K562 (cell line): ENCODE results near the gene RALGPS1. TPM values are rescaled to one million over a fixed set of nuclear protein-coding genes. Genes with fewer than 3 reads are reported as not detected.

ENCODE experiments used
- BRD9 ChIP-seq: fragments of 450-650 bp; IDR thresholded peaks from 2 replicates; pipeline ENCODE4 v1.6.1; 2018; ENCODE audit warnings: low read depth; ENCODE audit not compliant: partially characterized antibody
- HDAC2 ChIP-seq: fragments of 450-650 bp; IDR thresholded peaks from 2 replicates; pipeline ENCODE4 v1.6.1; 2016; ENCODE audit warnings: mild to moderate bottlenecking
- KHSRP ChIP-seq: fragments of 450-650 bp; IDR thresholded peaks from 2 replicates; pipeline ENCODE4 v1.6.1; 2017
- PHF8 ChIP-seq: fragments of 200-600 bp; sonication (generic); IDR thresholded peaks from 2 replicates; pipeline ENCODE4 v1.6.1; 2012; ENCODE audit warnings: mixed run types, mild to moderate bottlenecking, inconsistent platforms, low read length, moderate library complexity, borderline replicate concordance
- PREB ChIP-seq: sonication (generic); formaldehyde crosslinking; IDR thresholded peaks from 2 replicates; pipeline ENCODE4 v1.8.1; 2023; ENCODE audit warnings: mild to moderate bottlenecking, missing genetic modification reagents
- ZBTB7A ChIP-seq: IDR thresholded peaks from 2 replicates; pipeline ENCODE4 v1.6.1; 2011; ENCODE audit warnings: low read depth, mild to moderate bottlenecking, low read length, moderate library complexity, borderline replicate concordance; ENCODE audit not compliant: control insufficient read depth
- ZNF318 ChIP-seq, 2 experiments: fragments of 450-650 bp; IDR thresholded peaks; 2 replicates each; pipeline ENCODE4 v1.6.1; 2016; ENCODE audit warnings: mild to moderate bottlenecking in 2 of 2, borderline replicate concordance in 1 of 2, low read depth in 1 of 2, moderate library complexity in 1 of 2
- polyA plus RNA-seq, 8 experiments: library from polyadenylated mRNA; depleted of rRNA in 4 of 8; stranded (reverse) in 5 of 8; unstranded in 3 of 8; fragments of >200 nt; fragmentation: Nextera tagmentation in 2 of 8; fragmentation: Illumina TruSeq in 1 of 8; extraction: Ambion mirVana in 2 of 8; extraction: Trizol in 1 of 8; gene quantifications; 2 replicates each; pipeline versions ENCODE4 v1.2.1 to v1.2.3, GENCODE V29; 2011 to 2014; ENCODE audit warnings: inconsistent platforms in 1 of 8, missing spikeins in 1 of 8
- total RNA-seq, 7 experiments: library from RNA; depleted of rRNA in 6 of 7; stranded (reverse); fragments of >200 nt in 6 of 7; fragmentation: Illumina TruSeq in 2 of 7; extraction: Trizol in 2 of 7; gene quantifications; 2 replicates each; pipeline versions ENCODE4 v1.2.1 to v1.2.3, GENCODE V29; 2011 to 2021; ENCODE audit warnings: low replicate concordance in 1 of 7

Gene RALGPS1
- total and polyA plus RNA-seq, 9 of the 15 experiments (the other 6 are each of a cell fraction or from before 2014, with no cell fraction given) = 0.04 to 2.6 (median 1.5) TPM

- TF ChIP-seq ZNF318 (IDR thresholded peaks at IDR 0.05; ENCODE audit: borderline replicate concordance in 1 of 2, low read depth in 1 of 2) (no peak), KHSRP (no peak), BRD9 (no peak), PHF8 (no peak), HDAC2 (no peak), ZBTB7A (no peak), PREB (no peak)
Measured at GRCh38 chr9:127122176-127123063, 207.8 kb downstream of the RALGPS1 start, which contains the start of gene ANGPTL2 (continued).
